Astrocyte of the spinal cord (primary cell): Measurements from ENCODE around the gene EFHC2.

Source experiments
- DNase-seq: peaks from one replicate; pipeline ENCODE4 v3.0.0; 2011; ENCODE audit warnings: low read depth, low spot score
- H3K4me3 ChIP-seq: 2 replicates; pipeline ENCODE4 v1.5.1; 2011; ENCODE audit warnings: low read depth, mild to moderate bottlenecking, low read length, moderate library complexity
- in situ Hi-C: cut with HindIII; loops from 2 replicates; pipeline ENCODE4 v1.10.0; 2017; ENCODE audit warnings: low sequenced_read_pairs
- TF ChIP-seq, protein P1 (sequence below): IDR thresholded peaks from 2 replicates; pipeline ENCODE4 v1.5.1; 2012; ENCODE audit warnings: low read depth, mild to moderate bottlenecking, low read length, inconsistent platforms

The EFHC2 gene

GRCh38 chrX:44175455-44175854, 168.0 kb downstream of the EFHC2 start:
- in situ Hi-C loops, result no loop called here
- DNase-seq, result no peak
- H3K4me3 ChIP-seq, result no peak overlapping the region
- TF ChIP-seq, protein P1, sequence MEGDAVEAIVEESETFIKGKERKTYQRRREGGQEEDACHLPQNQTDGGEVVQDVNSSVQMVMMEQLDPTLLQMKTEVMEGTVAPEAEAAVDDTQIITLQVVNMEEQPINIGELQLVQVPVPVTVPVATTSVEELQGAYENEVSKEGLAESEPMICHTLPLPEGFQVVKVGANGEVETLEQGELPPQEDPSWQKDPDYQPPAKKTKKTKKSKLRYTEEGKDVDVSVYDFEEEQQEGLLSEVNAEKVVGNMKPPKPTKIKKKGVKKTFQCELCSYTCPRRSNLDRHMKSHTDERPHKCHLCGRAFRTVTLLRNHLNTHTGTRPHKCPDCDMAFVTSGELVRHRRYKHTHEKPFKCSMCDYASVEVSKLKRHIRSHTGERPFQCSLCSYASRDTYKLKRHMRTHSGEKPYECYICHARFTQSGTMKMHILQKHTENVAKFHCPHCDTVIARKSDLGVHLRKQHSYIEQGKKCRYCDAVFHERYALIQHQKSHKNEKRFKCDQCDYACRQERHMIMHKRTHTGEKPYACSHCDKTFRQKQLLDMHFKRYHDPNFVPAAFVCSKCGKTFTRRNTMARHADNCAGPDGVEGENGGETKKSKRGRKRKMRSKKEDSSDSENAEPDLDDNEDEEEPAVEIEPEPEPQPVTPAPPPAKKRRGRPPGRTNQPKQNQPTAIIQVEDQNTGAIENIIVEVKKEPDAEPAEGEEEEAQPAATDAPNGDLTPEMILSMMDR, result no peak

GRCh38 chrX:44174061-44174460, 169.4 kb downstream of the EFHC2 start:
- in situ Hi-C loops, result no loop called here
- TF ChIP-seq, protein P1, result no peak
- DNase-seq, result no peak
- H3K4me3 ChIP-seq, result no peak overlapping the region

- H3K4me3 ChIP-seq, result no peak overlapping the region
- TF ChIP-seq, protein P1, result no peak
- in situ Hi-C loops, result no loop called here
- no peak for DNase-seq
Measured at GRCh38 chrX:44173219-44173618, 170.3 kb downstream of the EFHC2 start.

DNA sequence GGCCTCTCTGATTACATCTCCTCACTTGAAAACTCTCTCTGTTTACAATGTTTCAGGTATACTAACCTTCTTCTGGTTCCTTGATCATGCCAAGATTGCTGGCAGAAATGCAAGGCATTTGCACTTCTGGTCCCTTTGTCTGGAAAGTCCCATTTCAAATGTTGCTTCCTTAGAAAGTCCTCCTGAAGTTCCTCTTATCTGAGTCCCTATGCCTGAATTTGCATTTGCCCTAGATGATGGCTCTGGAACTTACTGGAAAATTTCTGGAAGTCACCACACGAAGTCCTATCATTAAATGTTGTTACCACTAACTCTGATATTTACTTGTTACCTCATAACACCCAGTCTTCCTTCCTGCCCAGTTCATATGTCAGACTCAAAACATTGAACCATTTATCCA, 176.4 kb downstream of the EFHC2 start:
- in situ Hi-C loops, result no loop called here
- no peak for DNase-seq
- H3K4me3 ChIP-seq, result no peak overlapping the region
- TF ChIP-seq, protein P1, result no peak

GRCh38 chrX:44162964-44163475, 180.5 kb downstream of the EFHC2 start:
- DNase-seq, result no peak
- no peak overlapping the region for H3K4me3 ChIP-seq
- TF ChIP-seq, protein P1, result no peak
- in situ Hi-C loops, result no loop called here

DNA sequence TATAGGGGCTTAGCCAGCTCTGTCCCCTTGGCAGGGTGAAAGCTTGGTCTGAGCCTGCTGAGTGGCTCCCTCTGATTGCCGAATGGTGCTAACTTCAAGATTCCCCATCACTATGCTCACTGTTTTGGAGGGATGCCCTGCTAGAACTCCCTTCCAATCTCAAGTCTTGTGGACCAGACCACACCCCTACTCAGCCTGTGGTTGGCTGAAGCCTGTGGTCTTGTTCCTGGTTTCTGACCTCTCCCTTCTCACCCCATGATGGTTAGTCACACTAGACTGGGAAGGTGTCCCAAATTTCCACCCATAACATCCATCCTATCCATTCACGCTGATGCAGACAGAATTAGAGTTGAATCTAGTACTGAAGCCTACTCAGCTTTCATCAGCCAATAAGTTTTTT, 185.6 kb downstream of the EFHC2 start:
- H3K4me3 ChIP-seq, result no peak overlapping the region
- DNase-seq, result peak; percentile 4
- in situ Hi-C loops, result no loop called here
- TF ChIP-seq, protein P1, result no peak

GRCh38 chrX:44157283-44157682, 186.2 kb downstream of the EFHC2 start:
- in situ Hi-C loops, result no loop called here
- no peak overlapping the region for H3K4me3 ChIP-seq
- TF ChIP-seq, protein P1, result no peak
- no peak for DNase-seq
